C1 segment of cervical spinal cord (tissue), 14 donors: Measurements from ENCODE around the gene ACAP2.
"Not testable (repeated sequence)": the region's sequence is repeated elsewhere in the genome, so short reads cannot be mapped to it uniquely, and the experiment has no call there.

Experiments used
- DNase-seq, 14 donors: peaks; one replicate each; lab custom pipeline; 2025; lab: John Stamatoyannopoulos, UW

Gene ACAP2

DNA sequence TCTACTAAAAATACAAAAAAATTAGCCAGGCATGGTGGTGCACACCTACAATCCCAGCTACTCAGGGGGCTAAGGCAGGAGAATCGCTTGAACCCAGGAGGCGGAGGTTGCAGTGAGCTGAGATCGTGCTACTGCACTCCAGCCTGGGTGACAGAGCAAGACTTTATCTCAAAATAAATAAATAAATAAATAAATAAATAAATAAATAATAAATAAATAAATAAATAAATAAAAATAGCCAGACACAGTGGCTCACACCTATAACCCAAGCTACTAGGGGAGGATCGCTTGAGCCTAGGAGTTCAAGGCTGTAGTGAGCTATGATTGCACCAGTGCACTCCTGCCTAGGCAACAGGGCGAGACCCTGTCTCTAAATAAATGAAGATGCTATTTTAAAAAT, 152.2 kb downstream of the ACAP2 start:
- not testable (repeated sequence) for DNase-seq

DNA sequence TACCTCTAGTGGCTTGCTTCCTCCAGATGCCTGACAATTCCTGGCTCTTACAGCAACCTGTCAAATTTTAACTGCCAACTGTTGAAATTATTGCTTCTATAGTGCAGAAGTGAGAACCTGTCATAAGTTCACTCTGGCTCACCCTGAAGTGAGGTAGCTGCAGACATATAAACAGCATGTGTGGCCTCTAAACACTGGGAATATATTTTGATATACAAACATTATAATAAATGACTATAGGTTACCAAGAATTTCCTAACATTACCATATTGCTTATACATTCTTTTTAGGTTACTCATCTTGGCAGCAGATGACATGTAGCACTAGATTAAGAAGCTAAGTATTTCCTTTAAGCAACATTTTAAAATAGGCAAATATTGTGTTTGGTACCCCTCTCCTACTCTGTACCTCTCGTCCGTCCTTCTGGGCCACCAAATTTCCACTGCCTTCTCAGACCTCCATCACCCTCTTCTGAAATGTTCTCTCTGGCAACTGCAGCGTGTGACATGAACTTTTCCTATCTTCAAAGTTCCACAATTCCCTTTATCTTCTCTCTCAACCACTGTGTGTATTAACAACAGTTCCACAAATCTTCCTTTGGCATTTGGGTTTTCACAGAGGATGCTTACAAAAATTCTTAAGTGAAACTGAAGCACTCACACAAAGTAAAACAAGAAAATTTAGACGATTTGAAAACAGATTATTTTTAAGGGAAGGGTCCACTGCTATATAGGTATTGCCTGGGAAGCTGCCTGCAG, 156.5 kb downstream of the ACAP2 start:
- DNase-seq = no peak

DNA sequence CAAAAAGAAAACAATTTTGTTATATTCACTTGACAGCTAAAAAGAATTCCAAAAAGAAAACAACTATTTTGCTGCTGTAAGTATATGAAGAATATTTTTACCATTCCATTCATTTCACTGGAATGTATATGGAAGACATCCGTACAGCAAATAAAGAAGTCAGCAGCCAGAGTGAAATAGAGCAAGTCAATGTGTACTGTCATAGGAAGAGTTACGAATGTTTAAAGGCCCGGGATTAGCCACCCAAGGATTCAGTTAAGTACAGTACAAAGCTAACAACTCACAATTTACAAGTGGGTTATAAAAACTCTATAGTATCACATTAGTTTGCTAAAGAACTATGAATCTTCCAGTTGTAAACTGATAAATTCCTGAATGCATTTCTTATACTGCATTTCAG, 157.4 kb downstream of the ACAP2 start:
- DNase-seq = no peak

DNA sequence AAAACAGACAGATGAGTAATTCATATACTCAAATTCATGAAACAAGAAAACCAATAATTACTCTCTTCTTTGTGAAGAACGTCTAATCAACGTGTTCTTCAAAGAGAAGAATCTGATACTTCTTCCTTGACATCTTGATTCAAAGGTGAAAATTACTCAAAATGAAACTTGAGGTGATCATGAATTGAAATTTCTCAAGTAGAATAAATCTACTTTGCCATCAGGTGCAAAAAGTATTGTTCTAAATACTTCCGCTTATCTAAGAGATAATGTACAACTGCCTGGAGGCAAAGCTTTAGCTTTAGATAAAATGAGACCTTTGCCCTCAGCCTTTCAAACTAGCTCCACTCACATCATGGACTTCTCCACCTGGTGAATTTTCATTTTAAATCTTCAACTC, 158.0 kb downstream of the ACAP2 start:
- no peak for DNase-seq

DNA sequence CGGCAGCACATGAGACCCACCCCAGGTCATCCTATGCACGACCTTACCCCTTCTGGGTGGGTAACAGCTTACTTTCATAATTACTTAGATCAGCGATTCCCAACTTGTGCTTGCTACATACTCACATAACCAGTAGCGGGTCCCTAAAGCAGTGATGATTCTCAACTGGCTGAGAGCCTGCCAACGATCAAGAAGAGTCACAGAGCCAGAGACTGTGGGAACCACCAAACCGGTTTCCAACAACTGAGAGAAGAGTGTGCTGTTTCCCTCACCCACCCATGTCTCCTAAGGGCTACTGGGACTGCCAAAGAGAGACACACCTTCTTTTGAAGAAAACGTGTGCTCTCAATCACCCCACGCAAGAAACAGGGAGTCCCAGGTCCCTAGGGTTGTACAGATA, 159.9 kb downstream of the ACAP2 start:
- no peak for DNase-seq

DNA sequence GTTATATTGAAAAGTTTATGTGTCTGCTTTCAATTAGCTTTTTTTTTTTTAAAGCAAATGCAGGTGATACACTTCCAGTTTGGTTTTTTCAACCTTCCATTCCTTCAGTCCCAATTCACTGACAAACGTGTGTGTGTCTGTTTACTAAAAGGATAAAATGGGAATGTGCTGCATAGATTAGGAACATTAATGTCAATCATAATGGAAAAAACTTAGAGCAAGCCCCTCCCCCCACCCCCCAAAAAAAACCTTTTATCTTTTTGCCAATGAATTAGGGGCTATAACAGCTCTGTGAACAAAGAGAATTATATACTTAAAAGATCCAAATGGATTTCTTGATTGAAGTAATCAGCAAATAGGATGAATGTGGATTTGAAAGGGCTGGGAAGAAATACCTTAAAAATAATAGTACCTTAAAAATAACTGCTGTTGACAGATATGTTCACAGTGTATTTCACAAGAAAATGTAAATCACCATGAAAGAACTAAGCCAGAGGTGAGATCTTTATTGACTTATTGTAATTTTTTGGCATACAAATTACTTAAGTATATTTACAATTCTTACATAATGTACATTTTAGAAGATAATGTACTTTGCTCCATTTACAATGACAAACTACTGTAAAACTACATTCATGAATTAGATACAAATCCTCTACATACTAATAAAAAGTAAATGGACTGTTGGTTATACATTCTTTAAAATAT, 168.4 kb downstream of the ACAP2 start:
- DNase-seq = no peak

DNA sequence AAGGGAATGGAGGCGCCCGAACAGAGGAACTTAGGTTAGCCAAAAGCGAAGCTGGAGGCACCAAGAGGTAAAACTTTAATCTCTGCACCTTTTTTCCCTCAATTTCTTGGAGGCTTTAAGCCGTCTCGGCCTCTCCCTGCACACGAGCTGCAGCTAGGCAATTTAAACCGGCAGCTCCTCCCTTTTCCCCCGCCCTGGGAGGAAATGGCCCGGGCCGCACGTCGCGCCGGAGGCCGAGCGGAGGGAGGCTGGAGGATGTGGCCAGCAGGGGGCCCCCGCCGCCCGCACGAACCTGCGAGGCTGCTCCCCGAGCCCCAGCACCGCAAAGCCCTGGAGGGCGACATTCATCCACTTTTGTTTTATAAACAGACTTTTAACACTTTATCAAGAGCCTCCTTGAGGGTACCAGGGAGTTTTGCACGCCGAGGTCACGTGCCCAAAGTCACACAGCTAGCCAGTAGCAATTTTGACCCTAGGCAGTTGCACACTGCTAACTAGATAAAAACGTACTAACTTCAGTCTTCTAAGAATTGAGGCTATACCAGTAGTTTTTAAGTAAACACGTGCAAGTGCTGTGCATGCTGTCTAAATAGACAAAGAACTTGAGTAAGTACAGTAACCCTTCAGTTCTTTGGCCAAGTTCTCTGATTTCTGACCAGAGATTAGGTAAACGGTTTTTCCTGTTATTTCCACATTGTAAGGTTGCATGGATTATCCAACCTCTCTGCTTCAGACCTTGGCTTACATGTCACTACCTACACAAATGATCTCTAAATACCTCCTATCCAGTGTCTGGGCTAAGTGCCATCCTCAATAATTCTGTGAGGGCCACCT, 171.2 kb downstream of the ACAP2 start:
- DNase-seq = peak in 13 of 14 donors; percentile 44 to 94 (median 82)

DNA sequence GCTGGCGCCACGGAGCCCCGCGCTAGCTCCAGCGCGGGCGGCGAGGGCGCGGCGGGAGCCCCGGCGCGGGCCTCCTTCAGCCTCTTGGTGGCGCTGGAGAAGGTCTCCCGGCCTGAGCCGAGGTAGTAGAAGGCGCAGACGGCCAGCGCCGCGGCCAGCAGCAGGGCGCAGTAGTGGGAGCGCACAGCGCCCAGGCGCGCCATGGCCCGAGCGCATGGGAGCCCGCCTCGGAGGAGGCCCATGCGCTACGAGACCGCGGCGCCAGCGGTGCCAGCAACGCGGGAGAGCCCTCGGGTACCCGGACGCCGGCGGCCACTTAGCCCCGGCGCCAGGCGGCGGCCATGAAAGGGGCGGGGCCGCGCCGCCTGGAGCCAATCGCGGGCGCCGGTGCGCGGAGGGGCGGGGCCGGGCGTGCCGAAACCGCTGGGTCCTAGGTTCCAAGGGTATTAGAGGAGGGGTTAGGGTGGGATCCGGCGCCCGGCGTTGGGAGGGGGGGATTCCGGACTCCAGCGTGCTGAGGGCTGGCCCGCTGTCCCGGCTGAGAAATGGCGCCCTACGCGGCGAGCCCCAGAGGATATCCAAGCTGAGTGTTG, 171.9 kb downstream of the ACAP2 start, which contains the start of gene XXYLT1:
Gene XXYLT1 (minus strand): TSS at position 343 of the 593 bp plus-strand sequence. CDS start 101 bp downstream, at position 242.
- DNase-seq = peak; percentile 41 to 94 (median 82)

DNA sequence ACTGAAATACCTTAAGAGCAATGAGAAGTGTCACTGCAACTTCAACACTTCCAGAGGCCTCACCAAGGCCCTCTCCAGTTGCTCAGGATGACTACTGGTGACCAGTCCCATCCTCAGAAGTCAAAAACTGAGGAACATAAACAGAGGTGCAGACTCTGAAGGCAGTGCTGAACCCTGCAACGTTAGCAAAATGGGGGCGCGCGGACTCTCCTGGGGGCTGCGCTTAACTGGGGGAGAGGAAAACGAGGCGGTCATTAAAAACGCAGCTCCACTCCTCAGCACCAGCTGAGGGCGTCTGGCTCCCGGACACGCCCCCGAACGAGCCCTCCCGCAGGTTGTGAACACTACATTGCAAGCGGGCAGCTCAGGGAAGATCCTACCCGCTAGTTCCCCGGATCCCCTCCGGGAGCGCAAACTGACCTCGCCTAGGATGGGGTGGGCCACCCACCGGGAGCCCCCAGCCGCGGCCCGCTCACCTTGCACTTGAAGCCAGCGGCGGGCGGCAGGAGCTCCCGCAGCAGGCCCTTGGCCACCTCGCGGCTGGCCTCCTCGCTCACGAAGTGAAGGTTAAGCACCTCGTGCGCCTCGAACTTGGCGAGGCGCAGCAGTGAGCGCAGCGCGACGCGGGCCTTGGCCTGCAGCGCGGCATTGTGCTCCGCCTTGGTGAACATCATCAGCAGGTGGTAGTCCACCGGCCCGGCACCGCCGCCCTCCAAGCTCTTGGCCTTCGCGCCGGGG, 172.6 kb downstream of the ACAP2 start:
- peak in 2 of 14 donors; percentile 19 to 55 for DNase-seq

DNA sequence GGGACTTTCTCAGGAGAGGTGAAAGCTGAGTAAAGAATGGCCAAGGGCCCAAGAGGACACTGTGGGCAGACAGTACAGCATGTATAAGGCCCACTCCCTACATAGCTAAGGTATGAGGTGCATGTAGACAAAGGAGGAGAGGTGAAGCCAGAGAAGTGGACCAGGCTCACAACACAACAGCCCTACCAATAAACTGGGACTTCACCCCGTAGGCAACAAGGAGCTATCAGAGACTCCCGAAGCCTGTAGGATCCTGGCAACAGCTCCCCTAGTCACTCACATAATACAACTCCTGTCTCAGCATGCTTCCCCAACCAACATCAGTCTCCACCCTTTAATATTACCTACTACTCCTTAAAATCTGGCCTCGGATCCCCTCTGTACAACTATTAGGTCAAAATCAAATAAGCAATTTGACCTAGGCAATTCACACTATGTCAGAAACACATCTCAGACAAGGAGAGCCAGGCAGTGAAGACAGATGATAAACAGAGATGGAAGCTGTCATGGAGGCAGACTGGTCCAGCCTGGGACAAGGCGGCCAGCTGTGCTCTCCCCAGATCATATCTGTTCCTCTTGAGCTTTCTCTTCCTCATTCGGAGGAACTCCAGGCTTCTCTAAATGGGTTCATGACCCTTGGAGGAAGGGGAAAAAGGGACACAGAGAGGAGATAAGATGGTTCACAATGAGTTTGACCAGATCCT, 173.3 kb downstream of the ACAP2 start:
- no peak for DNase-seq

DNA sequence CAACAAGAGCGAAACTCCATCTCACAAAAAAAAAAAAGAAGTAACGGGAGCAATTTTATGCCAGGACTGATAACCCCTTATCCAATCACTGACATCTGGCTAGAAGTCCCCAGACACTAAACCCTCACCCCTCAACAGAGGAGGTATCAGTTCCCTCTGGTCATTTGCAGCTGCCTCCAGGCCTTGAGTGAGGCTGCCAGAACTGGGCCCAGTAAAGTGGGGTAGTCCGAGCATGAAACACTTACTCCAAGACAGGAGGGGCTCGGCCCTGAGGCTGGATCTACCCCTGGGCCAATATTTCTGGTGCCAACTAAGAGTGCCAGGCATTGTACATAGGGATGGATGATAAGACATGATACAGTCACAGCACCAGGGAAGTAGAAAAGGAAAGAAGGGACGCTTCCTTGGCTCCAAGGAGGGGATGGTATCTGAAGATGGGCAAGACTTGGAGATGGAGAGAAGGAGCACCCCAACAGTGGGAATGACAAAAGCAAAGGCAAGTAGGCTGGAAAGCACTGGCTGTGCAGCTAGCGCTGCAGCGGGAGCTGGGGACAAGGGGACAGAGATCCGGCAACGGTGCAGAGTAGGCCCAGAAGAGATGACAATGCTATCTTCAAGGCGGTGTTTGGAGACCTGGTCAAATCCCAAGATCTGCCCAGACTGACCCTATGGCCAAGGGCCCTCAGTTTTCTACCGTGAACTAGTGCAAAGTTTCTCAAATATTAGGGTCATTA, 174.1 kb downstream of the ACAP2 start:
- DNase-seq = no peak

DNA sequence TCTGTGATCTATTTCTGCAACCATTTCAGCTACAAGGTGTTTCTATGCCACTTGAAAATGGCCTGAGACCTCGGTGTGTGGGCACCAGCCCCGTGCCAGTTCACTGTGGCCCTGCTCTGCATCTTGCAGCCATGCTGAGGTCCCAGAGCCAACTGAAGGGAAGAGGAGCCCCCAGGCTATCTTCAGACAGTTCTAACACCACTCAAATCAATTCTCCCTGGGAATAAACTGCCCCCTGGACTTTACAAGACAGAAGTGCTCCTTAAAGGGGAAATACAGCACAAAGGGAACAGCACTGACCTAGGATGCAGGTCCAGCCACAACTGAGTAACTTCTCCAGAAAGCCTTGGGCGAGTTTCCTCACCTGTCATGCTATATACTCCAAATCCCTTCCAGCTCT, 175.7 kb downstream of the ACAP2 start:
- no peak for DNase-seq

DNA sequence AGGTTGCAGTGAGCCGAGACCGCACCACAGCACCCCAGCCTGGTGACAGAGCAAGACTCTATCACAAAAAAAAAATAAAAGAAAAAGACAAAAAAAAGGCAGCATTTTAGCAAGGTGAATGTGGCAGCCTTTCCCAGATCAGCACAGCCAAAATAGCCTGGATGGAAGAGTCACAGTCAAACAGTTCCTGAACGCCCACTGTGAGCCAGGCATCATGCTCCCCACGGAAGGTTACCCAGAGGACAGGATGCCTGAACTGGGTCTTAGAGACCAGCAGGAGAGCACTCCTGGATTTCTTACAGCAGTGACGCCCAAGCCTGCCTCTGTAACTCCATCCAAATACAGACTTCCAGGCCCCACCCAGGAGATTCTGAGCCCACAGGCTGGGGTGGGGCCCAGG, 176.4 kb downstream of the ACAP2 start:
- no peak for DNase-seq

DNA sequence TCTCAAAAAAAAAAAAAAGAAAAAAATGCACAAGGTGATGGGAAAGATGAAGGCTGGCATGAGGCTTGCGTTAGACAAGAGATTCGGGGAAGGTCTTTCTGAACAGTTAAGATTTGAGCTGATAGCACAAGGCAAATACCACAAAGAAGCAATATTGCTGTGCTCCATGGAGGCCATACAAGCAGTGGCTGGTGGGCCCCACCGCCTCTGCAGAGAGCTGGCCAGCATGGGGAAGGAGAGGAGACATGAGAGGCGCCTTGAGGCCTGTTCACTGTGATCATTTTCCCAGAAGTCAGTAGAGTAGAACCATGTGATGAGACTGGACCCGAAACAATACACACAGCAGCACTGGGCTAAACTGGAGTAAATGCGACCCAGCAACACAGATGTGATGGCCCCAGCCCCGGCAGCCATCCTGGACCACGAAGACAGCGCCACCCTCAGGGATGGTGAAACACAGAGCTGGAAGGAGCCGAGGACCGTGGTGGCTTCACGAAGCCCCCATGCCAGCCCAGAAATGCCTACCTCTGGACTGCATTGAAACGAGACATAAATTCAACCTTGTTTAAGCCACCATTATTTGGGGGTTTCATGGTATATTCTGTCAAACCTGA, 177.3 kb downstream of the ACAP2 start:
- DNase-seq = no peak

DNA sequence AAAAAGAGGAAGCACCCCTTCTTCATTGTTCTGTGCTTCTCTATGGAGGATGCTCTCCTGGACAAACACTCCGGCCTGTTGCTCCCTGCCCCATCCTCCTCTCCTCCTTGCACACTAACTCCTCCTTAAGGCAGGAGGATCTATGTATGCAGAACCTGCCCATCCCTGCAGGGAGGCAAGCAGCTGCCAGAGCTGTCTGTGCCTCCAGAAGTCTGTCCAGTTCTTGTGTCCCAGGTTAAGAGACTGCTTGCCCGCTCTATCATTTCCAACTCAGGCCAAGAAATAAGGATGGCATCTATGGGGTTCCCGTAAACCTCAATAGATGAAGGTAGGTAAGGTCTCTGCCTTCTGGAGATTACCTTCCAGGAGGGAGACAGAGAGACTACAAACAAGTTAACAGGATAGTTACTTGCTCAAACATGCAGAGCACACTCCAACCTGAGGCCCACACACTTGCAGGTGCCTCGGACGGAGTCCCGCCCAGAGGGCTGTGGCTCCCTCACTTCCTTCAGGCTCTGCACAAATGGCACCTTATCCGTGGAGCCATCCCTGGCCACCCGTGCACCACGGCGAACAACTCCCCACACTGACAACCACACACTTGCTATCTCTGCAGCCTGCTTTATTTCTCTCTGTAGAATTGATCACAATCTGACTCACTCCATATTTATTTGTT, 178.8 kb downstream of the ACAP2 start:
- no peak for DNase-seq

DNA sequence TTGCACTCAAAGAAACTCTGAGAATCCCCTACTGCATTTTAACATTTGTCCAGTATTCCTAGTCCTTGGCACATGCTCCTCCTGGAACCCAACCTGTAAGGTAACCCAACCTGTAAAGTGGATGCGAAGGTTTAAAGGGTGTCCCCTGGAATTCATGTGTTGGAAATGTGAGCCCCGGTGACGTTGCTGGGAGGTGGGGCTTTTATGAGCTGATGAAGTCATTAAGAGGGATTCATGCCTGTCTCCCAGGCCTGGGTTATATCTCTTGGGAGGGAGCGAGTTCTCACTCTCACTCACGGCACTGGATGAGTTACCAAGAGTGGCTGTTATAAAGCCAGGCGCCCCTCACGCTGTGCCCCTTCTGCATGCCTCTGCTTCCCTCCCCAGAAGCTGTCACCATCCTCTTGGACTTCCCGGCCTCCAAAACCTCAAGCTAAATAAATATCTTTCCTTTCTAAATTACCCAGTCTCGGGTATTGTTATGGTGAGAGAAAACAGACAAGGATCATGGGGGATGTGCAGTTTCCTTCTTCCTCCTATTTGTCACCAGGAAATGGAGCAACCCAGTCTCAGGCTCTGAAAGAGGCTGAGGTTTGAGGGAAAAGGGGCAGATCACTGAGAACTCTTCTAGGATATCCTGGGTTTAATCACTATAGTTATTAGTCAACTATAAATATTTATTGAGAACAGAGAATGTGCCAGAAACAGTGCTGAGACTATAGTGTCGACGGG, 179.5 kb downstream of the ACAP2 start:
- no peak for DNase-seq

DNA sequence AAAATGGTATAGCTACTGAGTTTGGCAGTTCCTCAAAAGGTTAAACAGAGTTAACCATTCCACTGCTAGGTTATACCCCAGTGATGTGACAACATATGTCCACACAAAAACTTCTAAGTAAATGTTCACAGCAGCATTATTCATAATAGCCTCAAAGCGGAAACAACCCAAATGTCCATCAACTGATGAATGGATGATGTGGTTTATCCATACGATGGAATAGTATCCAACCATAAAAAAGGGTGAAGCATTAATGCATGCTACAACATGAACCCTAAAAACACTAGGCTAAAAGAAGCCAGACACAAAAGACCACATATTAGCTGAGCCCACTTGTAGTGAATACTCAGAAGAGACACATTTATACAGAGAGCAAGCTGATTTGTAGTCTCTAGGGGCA, 180.9 kb downstream of the ACAP2 start:
- DNase-seq = no peak
